Hindlimb muscle (tissue), 1 donor: ENCODE measurements around the gene MIB2. TPM values are rescaled to one million over a fixed set of nuclear protein-coding genes. Genes with fewer than 3 reads are reported as not detected.

Experiments used
- DNase-seq: peaks from one replicate; pipeline ENCODE4 v3.0.0-alpha.2; 2013
- polyA plus RNA-seq: library from polyadenylated mRNA; unstranded; fragments of 120-200 nt; gene quantifications from one replicate; pipeline ENCODE4 v1.2.1, GENCODE V29; 2013; ENCODE audit not compliant: insufficient read length

The MIB2 gene
- polyA plus RNA-seq, 1 donor: 92.6 TPM

DNA sequence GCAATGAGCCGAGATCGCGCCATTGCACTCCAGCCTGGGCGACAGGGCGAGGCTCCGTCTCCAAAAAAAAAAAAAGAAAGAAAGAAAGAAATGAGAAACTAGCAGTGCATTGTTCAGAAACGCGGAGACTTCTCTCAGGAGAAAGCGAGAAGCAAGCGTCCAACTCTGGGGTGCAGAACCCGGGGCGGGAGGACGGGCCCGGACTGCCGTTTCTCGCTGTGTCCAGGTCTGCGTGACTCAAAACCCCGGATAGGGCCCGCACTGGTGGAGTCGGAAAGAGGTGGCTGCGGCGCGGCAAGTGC lies 395 bp upstream of the MIB2 start:
- no peak for DNase-seq

GRCh38 chr1:1616045-1616790 lies 918 bp downstream of the MIB2 start:
- no peak for DNase-seq

DNA sequence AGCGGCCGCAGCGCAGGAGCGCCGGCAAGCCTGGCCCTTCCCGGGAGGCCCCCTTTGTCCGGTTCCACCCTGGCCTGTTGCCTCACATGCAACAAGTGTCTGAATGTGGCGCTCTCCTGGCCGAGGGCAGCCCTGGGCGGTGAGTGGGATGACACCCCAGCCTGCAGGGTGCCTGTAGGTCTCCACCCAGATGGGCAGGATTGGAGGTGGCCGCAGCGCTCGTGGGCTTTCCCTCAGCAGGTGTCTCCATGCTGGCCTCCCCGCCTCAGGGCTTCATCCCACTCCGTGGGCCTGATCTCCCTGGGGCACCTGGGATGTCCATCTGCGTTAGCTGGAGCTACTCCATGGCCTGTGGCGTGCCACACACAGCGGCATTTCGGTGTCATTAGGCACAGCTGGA lies 1.5 kb downstream of the MIB2 start:
- DNase-seq: no peak

DNA sequence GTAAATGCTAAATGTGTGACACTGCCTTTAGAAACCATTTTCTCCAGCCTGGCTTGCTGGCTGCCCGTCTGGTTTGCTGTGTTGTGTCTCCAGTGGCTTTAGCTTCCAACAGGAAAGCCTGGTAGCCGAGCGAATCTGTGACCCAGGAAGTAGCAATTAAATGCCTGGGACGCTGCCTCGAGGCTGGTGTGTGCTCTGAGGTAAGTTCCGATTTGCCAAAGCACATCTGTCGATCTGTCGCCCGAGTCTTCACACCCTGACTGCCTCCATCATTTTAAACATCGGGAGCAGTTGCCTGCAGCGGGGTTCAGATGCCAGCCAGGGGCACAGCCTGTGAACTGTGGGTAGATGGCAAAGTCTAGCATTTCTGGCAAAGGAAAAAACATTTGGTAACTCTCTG lies 2.2 kb downstream of the MIB2 start:
- no peak for DNase-seq

- no peak for DNase-seq
These were observed 2.6 kb downstream of the MIB2 start for GRCh38 chr1:1617925-1618324.

DNA sequence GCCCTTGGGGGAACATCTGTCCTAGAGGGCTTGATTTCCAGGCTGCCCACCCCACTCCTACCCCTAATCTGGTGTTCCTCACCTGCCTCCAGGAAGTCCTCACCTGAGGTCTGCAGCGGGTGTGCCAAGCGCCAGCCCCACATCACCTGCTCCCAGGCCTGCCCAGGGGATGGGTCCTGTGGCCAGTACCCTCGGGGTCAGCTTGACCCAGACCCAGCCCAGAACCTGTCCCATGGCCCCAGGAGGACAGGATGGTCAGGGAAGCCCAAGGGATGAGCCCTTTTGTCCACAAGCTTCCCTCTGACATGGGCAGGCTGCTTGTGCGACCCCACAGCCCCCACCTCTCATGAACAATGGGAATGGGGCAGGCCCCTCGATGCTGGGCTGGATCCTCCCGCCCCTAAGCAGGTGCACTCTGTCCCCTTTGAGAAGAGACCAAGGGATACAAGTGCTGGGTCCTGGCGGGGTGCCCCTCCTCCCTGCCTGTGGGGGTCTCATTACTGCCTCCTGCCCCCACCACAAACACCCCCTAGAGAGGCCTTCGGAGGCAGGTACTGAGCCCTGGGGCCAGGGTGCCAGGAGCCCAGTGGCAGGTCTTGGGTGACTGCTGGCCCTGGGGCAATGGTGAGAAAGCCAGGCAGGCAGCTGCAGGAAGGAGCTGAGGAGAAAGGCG lies 3.2 kb downstream of the MIB2 start:
- DNase-seq: no peak

DNA sequence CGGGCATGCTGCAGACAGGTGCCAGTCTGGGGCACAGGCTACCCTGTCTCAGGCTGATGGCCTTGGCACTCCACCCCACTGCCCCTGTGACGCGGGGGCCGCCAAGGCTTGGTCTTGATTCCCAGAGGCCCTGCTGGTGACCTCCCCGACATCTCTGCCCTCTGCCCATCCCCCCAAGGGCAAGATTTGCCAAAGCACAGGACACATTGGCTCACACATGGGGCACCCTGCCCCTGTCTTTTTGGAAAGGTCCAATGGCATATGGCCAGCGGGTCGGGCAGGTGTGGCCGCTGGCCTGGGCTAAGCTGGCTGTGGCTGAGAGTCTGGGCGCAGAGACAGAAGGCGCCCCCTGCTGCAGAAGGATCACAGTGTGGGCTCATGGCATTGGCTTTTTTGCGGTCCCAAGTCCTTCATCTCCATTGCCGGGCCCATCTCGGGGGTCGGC lies 4.6 kb downstream of the MIB2 start:
- DNase-seq: no peak

DNA sequence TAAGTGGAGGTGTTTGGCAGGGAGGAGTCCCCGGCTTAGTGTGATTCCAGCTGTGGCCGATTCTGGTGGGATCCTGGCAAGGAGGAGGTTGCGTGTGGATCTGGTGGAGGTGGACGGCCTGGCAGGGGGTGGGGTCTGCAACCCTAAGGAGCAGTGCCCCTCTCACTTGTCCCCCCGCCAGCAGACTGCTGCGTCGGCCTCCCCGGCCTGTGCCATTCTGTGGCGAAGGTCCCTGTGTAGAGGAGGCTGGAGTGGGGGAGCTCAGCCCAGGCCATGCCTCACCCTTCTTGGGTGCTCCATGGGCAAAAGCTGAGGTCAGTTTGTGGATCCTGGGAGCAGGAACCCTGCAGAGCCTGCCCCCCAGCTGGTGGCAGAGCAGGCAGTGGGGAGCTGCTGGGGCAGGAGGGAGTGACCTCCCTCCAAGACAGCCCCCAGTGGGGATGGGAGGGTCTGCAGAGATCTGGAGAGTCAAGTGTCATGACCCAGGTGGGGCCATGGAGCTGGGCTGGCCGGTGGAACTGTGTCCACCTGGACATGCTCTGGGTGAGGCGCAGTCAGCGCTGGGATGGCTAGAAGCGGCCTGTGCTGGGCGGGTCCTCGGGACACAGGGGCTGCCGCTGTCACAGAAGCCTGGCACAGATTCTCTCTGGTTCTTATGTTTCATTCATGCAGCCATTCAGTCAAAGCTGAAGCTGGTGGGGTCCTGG lies 5.3 kb downstream of the MIB2 start:
- no peak for DNase-seq

DNA sequence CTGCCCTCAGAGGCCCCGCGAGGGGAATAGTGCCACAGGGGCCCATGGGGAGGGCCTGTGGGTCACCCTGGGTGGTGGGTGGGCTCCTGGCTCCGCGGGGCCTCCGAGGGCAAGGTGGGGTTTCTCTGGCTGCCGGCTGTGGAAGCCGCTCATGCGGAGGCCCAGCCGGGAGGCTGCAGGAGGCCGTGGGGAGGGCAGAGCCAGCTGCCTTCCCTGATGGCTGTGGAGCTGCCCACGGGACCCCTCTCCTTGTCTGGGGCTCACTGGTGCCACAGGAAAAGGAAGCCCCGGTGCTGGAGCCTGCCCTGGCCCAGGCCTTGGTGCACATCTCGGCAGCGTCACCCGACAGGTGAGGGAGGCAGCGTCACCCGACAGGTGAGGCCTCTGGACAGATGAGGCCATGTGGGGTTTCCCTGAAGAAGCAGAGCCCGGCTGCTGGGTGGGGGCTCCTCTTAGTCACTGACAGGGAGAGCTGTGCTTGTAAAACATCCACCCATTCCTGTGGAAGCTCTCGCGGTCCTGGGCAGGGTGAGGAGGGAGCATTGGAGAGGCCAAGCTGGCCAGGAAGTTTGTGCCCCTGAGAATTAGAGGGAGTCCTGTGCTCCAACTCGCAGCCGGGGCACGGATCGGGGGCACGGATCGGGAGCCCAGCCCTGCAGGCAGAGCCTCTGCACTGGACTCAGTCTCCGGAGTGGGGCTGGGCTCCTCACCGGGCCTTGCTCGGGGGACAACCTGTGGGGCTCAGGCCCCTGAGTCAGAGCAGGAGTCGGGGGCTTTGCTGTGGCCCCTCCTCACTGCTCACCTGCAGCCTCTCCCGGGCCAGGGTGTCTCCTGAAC lies 6.1 kb downstream of the MIB2 start:
- DNase-seq: no peak

GRCh38 chr1:1622010-1622787 lies 6.9 kb downstream of the MIB2 start:
- DNase-seq: no peak

GRCh38 chr1:1622788-1623094 lies 7.4 kb downstream of the MIB2 start:
- no peak for DNase-seq

DNA sequence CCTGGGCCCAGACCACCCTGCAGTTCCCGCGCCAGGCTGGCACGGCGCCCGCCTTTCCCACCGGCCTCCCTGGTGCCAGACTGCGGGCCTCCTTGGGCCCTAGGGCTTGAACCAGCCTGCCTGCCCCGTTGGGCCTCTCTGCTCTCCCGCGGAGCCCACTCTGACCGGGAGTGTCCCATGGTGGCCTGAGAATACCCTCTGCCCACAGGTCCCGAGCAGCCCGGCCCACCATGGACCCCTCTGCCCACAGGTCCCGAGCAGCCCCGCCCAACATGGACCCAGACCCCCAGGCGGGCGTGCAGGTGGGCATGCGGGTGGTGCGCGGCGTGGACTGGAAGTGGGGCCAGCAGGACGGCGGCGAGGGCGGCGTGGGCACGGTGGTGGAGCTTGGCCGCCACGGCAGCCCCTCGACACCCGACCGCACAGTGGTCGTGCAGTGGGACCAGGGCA lies 7.9 kb downstream of the MIB2 start:
- DNase-seq: no peak

DNA sequence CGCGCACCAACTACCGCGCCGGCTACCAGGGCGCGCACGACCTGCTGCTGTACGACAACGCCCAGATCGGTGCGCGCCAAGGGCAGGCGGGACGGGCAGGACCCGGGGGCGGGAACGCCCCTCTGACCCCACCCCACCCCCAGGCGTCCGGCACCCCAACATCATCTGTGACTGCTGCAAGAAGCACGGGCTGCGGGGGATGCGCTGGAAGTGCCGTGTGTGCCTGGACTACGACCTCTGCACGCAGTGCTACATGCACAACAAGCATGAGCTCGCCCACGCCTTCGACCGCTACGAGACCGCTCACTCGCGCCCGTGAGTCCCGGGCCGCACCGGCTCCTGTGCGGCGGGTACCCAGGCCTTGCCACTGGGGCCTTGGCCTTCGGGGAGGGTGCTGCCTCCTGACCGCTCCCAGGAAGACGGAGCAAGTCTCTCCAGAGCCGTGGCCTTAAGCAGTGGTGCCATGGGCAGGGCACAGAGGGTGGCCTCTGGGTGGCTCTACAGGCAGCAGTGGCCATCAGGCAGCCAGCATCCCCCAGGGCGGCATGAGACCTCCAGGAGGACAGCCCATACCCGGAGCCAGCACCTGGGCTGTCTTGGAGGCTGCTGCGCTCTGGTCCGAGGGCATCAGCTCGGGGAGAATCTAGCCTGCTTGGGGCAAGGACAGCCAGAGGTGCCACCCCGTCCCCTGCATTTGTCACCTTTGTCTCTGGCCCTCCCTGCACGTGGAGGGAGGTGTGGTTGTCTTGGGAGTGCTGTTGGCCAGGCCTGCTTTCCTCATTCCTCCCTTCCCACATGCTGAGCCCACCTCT lies 8.5 kb downstream of the MIB2 start:
- DNase-seq: no peak

GRCh38 chr1:1624443-1625403 lies 9.4 kb downstream of the MIB2 start:
- DNase-seq: no peak

- no peak for DNase-seq
These were observed 10.1 kb downstream of the MIB2 start for GRCh38 chr1:1625404-1625775.

DNA sequence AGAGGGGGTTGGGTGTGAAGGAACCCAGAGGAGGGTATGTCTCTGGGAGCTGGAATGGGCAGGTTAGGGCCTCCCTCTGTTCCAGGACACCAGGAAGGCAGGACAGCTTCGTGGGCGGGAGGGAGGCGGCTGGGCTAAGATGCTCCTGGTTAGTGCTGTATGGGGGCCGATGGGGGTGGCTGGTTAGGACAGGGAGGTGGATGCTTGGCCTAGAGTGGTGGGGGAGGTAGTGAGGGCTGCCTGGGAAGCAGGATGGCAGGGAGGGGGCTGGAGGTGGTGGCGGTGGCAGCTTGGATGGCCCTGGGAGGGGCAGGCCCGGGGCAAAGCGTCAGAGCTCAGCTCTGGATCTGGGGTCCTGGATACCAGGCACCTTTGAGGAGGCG lies 10.5 kb downstream of the MIB2 start:
- no peak for DNase-seq

DNA sequence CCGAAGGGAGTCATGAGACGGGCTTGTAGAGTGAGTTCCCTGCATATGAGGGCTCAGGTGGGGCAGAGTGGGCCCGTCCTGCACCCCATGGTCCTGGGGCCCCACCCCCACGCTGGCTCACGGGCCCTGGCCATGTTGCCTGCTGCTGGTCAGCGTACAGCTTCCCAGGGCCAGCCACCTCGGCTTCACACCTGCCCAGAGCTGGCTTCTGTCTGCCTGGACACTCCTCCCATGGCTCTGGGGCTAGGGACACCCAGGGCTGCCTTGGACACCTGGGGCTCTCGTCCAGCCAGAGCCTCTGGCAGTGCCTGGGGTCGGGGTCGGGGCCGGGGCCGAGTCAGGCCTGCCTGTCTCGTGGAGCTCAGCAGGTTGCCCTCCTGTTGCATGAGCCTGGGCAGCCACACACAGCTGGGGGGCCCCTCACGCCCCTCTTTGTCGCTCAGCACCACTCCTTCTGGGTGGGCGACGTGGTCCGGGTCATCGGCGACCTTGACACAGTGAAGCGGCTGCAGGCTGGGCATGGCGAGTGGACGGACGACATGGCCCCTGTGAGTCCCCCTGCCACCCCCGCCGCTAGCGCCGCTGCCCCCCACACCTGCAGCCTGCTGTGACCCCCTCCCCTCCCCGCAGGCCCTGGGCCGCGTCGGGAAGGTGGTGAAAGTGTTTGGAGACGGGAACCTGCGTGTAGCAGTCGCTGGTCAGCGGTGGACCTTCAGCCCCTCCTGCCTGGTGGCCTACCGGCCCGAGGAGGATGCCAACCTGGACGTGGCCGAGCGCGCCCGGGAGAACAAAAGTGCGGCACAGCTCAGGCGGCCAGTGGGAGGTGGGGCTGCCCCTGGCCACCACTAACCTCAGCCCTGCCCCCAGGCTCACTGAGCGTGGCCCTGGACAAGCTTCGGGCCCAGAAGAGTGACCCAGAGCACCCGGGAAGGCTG lies 11.2 kb downstream of the MIB2 start:
- DNase-seq: no peak

GRCh38 chr1:1627261-1627828 lies 12.0 kb downstream of the MIB2 start:
- no peak for DNase-seq
